GM18858 (cell line): ENCODE measurements around the gene KCNG4.

Experiments
- ATAC-seq: cut with Tn5 transposase; IDR thresholded peaks from one replicate; pipeline ENCODE4 v1.9.1; 2021; ENCODE audit not compliant: unreplicated experiment

Gene KCNG4

GRCh38 chr16:84239909-84240308, at the start of gene KCNG4:
Gene KCNG4 (minus strand): TSS chr16:84240012. CDS start chr16:84237485, 2,527 bp downstream.
- ATAC-seq: no peak

- ATAC-seq: no peak
Measured at GRCh38 chr16:84288902-84289301, 49.1 kb upstream of the KCNG4 start.

GRCh38 chr16:84286578-84287240, 46.9 kb upstream of the KCNG4 start:
- no peak for ATAC-seq

GRCh38 chr16:84284154-84284722, 44.4 kb upstream of the KCNG4 start:
- no peak for ATAC-seq

- ATAC-seq: no peak
Measured at GRCh38 chr16:84283314-84284153, 43.7 kb upstream of the KCNG4 start.

- no peak for ATAC-seq
Measured at GRCh38 chr16:84282533-84282932, 42.7 kb upstream of the KCNG4 start.

- no peak for ATAC-seq
Measured at GRCh38 chr16:84281074-84281473, 41.3 kb upstream of the KCNG4 start.

GRCh38 chr16:84279881-84280280, 40.1 kb upstream of the KCNG4 start:
- ATAC-seq: no peak

GRCh38 chr16:84278968-84279367, 39.2 kb upstream of the KCNG4 start:
- ATAC-seq: no peak

- no peak for ATAC-seq
Measured at GRCh38 chr16:84278333-84278732, 38.5 kb upstream of the KCNG4 start.

- no peak for ATAC-seq
Measured at GRCh38 chr16:84277244-84277823, 37.5 kb upstream of the KCNG4 start.

GRCh38 chr16:84275585-84276151, 35.9 kb upstream of the KCNG4 start:
- ATAC-seq: no peak

- ATAC-seq: no peak
Measured at GRCh38 chr16:84274515-84274914, 34.7 kb upstream of the KCNG4 start.

GRCh38 chr16:84272740-84273320, 33.0 kb upstream of the KCNG4 start:
- no peak for ATAC-seq

GRCh38 chr16:84271866-84272265, 32.1 kb upstream of the KCNG4 start:
- ATAC-seq: no peak

GRCh38 chr16:84271037-84271436, 31.2 kb upstream of the KCNG4 start:
- no peak for ATAC-seq

- no peak for ATAC-seq
Measured at GRCh38 chr16:84270531-84270930, 30.7 kb upstream of the KCNG4 start.

GRCh38 chr16:84270071-84270470, 30.3 kb upstream of the KCNG4 start:
- ATAC-seq: no peak

- no peak for ATAC-seq
Measured at GRCh38 chr16:84268291-84269040, 28.7 kb upstream of the KCNG4 start.

- no peak for ATAC-seq
Measured at GRCh38 chr16:84267380-84267779, 27.6 kb upstream of the KCNG4 start.
